HepG2 (cell line): ENCODE results near the gene SCN4B. TPM values are rescaled to one million over a fixed set of nuclear protein-coding genes. Genes with fewer than 3 reads are reported as not detected.
A peak's percentile ranks its signal among the peaks of the same experiment; 100 is the strongest.

Experiments
- ARHGAP35 ChIP-seq: sonication (generic); formaldehyde crosslinking; IDR thresholded peaks from 2 replicates; pipeline ENCODE4 v1.9.0; 2022; ENCODE audit warnings: mild to moderate bottlenecking, inconsistent platforms, moderate library complexity, missing genetic modification reagents, borderline replicate concordance
- BCL6 ChIP-seq: IDR thresholded peaks from 2 replicates; pipeline ENCODE4 v1.6.1; 2016; ENCODE audit warnings: missing genetic modification reagents, missing compliant biosample characterization
- FOSL2 ChIP-seq: sonication (generic); formaldehyde crosslinking; IDR thresholded peaks from 2 replicates; pipeline ENCODE4 v1.4.0; 2020; ENCODE audit warnings: missing genetic modification reagents
- FOXA1 ChIP-seq, 2 experiments: fragments of 450-650 bp in 1 of 2; sonication (generic) in 1 of 2; formaldehyde crosslinking in 1 of 2; IDR thresholded peaks; 2 replicates each; pipeline versions ENCODE4 v1.4.0 to v1.6.1; 2016 to 2020; ENCODE audit warnings: missing genetic modification reagents in 1 of 2
- FOXA3 ChIP-seq: IDR thresholded peaks from 2 replicates; pipeline ENCODE4 v1.6.1; 2016; ENCODE audit warnings: missing genetic modification reagents, missing compliant biosample characterization
- KLF15 ChIP-seq: sonication (generic); formaldehyde crosslinking; IDR thresholded peaks from 2 replicates; pipeline ENCODE4 v1.8.1; 2023; ENCODE audit warnings: borderline replicate concordance, mild to moderate bottlenecking, inconsistent platforms, missing genetic modification reagents, mixed read lengths
- KLF16 ChIP-seq, 2 experiments: sonication (generic) in 1 of 2; formaldehyde crosslinking in 1 of 2; IDR thresholded peaks; 2 replicates each; pipeline versions ENCODE4 v1.6.1 to v1.8.0; 2016 to 2023; ENCODE audit warnings: missing genetic modification reagents in 2 of 2, missing compliant biosample characterization in 1 of 2
- POLR2G ChIP-seq: fragments of 200-400 bp; formaldehyde crosslinking; IDR thresholded peaks from 2 replicates; pipeline ENCODE4 v1.6.1; 2018; ENCODE audit warnings: mild to moderate bottlenecking, low read depth, low read length, moderate library complexity
- RARA ChIP-seq: IDR thresholded peaks from 2 replicates; pipeline ENCODE4 v1.6.1; 2016; ENCODE audit warnings: missing genetic modification reagents, missing compliant biosample characterization
- RNF2 ChIP-seq: fragments of 450-650 bp; conservative IDR thresholded peaks from 2 replicates; pipeline ENCODE4 v1.6.1; 2016; ENCODE audit warnings: low read depth
- RXRA ChIP-seq: sonication (generic); formaldehyde crosslinking; IDR thresholded peaks from 2 replicates; pipeline ENCODE4 v1.5.1; 2020; ENCODE audit warnings: missing genetic modification reagents
- SAFB2 ChIP-seq: sonication (generic); formaldehyde crosslinking; IDR thresholded peaks from 2 replicates; pipeline ENCODE4 v1.5.1; 2020; ENCODE audit warnings: missing genetic modification reagents, low read depth, mild to moderate bottlenecking, borderline replicate concordance
- TBX3 ChIP-seq: fragments of 450-650 bp; IDR thresholded peaks from 2 replicates; pipeline ENCODE4 v1.6.1; 2017; ENCODE audit warnings: antibody characterized with exemption, mild to moderate bottlenecking, inconsistent platforms, borderline replicate concordance
- TOE1 ChIP-seq: sonication (generic); formaldehyde crosslinking; IDR thresholded peaks from 2 replicates; pipeline ENCODE4 v1.4.0; 2020; ENCODE audit warnings: mild to moderate bottlenecking, missing genetic modification reagents
- ZFP82 ChIP-seq: sonication (generic); formaldehyde crosslinking; IDR thresholded peaks from 2 replicates; pipeline ENCODE4 v1.5.1; 2020; ENCODE audit warnings: mild to moderate bottlenecking, missing genetic modification reagents, borderline replicate concordance
- ZNF614 ChIP-seq: IDR thresholded peaks from 2 replicates; pipeline ENCODE4 v1.6.1; 2018; ENCODE audit warnings: missing biosample characterization, missing genetic modification reagents, inconsistent platforms, borderline replicate concordance
- ZNF7 ChIP-seq: IDR thresholded peaks from 2 replicates; pipeline ENCODE4 v1.6.1; 2016; ENCODE audit warnings: missing biosample characterization, missing genetic modification reagents
- polyA plus RNA-seq, 8 experiments: library from polyadenylated mRNA; depleted of rRNA in 3 of 8; stranded (reverse) in 7 of 8; unstranded in 1 of 8; fragments of >200 nt; fragmentation: Illumina TruSeq in 4 of 8; extraction: Trizol in 4 of 8; gene quantifications; 2 replicates each; pipeline versions ENCODE4 v1.2.1 to v1.2.3, GENCODE V29; 2011 to 2016; ENCODE audit warnings: low read depth in 4 of 8, missing spikeins in 1 of 8, mixed read lengths in 1 of 8; ENCODE audit not compliant: insufficient read depth in 1 of 8
- total RNA-seq, 5 experiments: library from RNA; depleted of rRNA; stranded (reverse); fragments of >200 nt; fragmentation: Illumina TruSeq; extraction: Trizol; gene quantifications; 2 replicates each; pipeline ENCODE4 v1.2.3, GENCODE V29; 2016; ENCODE audit warnings: low read depth in 1 of 5
- TF ChIP-seq, protein P1 (sequence below): sonication (generic); formaldehyde crosslinking; IDR thresholded peaks from 2 replicates; pipeline ENCODE4 v1.4.0; 2020; ENCODE audit warnings: mild to moderate bottlenecking, missing genetic modification reagents
- TF ChIP-seq, protein P2 (sequence below): sonication (generic); formaldehyde crosslinking; IDR thresholded peaks from 2 replicates; pipeline ENCODE4 v1.4.0; 2020; ENCODE audit warnings: missing genetic modification reagents
- TF ChIP-seq, protein P3 (sequence below): sonication (generic); formaldehyde crosslinking; IDR thresholded peaks from 2 replicates; pipeline ENCODE4 v1.4.0; 2020; ENCODE audit warnings: missing genetic modification reagents
- TF ChIP-seq, protein P4 (sequence below): sonication (generic); formaldehyde crosslinking; IDR thresholded peaks from 2 replicates; pipeline ENCODE4 v1.8.1; 2023; ENCODE audit warnings: mild to moderate bottlenecking, inconsistent platforms, moderate library complexity, missing genetic modification reagents, borderline replicate concordance
- TF ChIP-seq, protein P5 (sequence below): IDR thresholded peaks from 2 replicates; pipeline ENCODE4 v1.4.0; 2020; ENCODE audit warnings: mild to moderate bottlenecking, missing genetic modification reagents

SCN4B gene
- total and polyA plus RNA-seq, 2 of the 13 experiments (the other 11 are each of a cell fraction or from before 2014, with no cell fraction given): 0.04 to 0.29 TPM

DNA sequence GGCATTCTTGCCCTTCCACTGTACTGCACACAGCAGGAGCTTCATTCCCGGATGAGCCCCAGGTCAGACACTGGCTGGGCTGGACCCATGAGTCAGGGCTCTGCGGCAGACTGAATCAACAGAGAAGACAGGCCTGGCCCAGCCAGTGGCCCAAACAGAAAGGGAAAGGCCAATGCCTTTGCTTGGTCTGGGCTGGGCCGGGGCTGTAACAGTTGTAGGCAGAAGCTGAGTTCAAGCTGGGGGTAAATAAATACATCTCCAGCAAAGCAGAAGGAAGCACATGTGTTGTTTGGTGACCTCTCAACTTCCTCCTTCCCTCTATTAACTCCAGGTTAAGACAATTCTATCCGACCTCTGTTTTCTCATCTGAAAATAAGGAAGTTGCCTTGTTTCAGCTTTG, 64.1 kb downstream of the SCN4B start (continued):
- TF ChIP-seq, protein P1, sequence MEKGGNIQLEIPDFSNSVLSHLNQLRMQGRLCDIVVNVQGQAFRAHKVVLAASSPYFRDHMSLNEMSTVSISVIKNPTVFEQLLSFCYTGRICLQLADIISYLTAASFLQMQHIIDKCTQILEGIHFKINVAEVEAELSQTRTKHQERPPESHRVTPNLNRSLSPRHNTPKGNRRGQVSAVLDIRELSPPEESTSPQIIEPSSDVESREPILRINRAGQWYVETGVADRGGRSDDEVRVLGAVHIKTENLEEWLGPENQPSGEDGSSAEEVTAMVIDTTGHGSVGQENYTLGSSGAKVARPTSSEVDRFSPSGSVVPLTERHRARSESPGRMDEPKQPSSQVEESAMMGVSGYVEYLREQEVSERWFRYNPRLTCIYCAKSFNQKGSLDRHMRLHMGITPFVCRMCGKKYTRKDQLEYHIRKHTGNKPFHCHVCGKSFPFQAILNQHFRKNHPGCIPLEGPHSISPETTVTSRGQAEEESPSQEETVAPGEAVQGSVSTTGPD (CRISPR knock-in tag): no peak
- TF ChIP-seq RARA (CRISPR knock-in tag) (peak; percentile 78), TOE1 (CRISPR knock-in tag) (no peak), FOXA3 (CRISPR knock-in tag) (peak; percentile 14; the same call in 1 of the 2 replicates), BCL6 (CRISPR knock-in tag) (no peak), RNF2 (no peak), ZNF614 (CRISPR knock-in tag) (no peak), POLR2G (no peak), FOXA1 (IDR thresholded peaks at IDR 0.05) (no peak), FOXA1 (CRISPR knock-in tag; IDR thresholded peaks at IDR 0.05) (0 out of 2 replicates have a peak, but pooled peaks have one; percentile 33), SAFB2 (CRISPR knock-in tag) (no peak), KLF16 (CRISPR knock-in tag; IDR thresholded peaks at IDR 0.05) (no peak), ZFP82 (CRISPR knock-in tag) (no peak), ARHGAP35 (CRISPR knock-in tag) (no peak), FOSL2 (CRISPR knock-in tag) (peak; percentile 72), TBX3 (no peak), RXRA (0 out of 2 replicates have a peak, but pooled peaks have one; percentile 42), ZNF7 (CRISPR knock-in tag) (no peak), KLF15 (CRISPR knock-in tag) (no peak)
- TF ChIP-seq, protein P2, sequence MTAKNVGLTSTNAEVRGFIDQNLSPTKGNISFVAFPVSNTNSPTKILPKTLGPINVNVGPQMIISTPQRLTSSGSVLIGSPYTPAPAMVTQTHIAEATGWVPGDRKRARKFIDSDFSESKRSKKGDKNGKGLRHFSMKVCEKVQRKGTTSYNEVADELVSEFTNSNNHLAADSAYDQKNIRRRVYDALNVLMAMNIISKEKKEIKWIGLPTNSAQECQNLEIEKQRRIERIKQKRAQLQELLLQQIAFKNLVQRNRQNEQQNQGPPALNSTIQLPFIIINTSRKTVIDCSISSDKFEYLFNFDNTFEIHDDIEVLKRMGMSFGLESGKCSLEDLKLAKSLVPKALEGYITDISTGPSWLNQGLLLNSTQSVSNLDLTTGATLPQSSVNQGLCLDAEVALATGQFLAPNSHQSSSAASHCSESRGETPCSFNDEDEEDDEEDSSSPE (CRISPR knock-in tag): no peak
- TF ChIP-seq, protein P3, sequence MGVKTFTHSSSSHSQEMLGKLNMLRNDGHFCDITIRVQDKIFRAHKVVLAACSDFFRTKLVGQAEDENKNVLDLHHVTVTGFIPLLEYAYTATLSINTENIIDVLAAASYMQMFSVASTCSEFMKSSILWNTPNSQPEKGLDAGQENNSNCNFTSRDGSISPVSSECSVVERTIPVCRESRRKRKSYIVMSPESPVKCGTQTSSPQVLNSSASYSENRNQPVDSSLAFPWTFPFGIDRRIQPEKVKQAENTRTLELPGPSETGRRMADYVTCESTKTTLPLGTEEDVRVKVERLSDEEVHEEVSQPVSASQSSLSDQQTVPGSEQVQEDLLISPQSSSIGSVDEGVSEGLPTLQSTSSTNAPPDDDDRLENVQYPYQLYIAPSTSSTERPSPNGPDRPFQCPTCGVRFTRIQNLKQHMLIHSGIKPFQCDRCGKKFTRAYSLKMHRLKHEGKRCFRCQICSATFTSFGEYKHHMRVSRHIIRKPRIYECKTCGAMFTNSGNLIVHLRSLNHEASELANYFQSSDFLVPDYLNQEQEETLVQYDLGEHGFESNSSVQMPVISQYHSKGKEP (CRISPR knock-in tag): no peak
- TF ChIP-seq, protein P4, sequence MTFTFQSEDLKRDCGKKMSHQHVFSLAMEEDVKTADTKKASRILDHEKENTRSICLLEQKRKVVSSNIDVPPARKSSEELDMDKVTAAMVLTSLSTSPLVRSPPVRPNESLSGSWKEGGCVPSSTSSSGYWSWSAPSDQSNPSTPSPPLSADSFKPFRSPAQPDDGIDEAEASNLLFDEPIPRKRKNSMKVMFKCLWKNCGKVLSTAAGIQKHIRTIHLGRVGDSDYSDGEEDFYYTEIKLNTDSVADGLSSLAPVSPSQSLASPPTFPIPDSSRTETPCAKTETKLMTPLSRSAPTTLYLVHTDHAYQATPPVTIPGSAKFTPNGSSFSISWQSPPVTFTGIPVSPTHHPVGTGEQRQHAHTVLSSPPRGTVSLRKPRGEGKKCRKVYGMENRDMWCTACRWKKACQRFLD (CRISPR knock-in tag): no peak
- TF ChIP-seq, protein P5, sequence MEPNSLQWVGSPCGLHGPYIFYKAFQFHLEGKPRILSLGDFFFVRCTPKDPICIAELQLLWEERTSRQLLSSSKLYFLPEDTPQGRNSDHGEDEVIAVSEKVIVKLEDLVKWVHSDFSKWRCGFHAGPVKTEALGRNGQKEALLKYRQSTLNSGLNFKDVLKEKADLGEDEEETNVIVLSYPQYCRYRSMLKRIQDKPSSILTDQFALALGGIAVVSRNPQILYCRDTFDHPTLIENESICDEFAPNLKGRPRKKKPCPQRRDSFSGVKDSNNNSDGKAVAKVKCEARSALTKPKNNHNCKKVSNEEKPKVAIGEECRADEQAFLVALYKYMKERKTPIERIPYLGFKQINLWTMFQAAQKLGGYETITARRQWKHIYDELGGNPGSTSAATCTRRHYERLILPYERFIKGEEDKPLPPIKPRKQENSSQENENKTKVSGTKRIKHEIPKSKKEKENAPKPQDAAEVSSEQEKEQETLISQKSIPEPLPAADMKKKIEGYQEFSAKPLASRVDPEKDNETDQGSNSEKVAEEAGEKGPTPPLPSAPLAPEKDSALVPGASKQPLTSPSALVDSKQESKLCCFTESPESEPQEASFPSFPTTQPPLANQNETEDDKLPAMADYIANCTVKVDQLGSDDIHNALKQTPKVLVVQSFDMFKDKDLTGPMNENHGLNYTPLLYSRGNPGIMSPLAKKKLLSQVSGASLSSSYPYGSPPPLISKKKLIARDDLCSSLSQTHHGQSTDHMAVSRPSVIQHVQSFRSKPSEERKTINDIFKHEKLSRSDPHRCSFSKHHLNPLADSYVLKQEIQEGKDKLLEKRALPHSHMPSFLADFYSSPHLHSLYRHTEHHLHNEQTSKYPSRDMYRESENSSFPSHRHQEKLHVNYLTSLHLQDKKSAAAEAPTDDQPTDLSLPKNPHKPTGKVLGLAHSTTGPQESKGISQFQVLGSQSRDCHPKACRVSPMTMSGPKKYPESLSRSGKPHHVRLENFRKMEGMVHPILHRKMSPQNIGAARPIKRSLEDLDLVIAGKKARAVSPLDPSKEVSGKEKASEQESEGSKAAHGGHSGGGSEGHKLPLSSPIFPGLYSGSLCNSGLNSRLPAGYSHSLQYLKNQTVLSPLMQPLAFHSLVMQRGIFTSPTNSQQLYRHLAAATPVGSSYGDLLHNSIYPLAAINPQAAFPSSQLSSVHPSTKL (CRISPR knock-in tag): 0 out of 2 replicates have a peak, but pooled peaks have one; percentile 19
